SK-N-SH treated with all-trans-retinoic acid at 6 μM for 48 hours (cell line): ENCODE data around the gene THBS3.
A peak's percentile ranks its signal among the peaks of the same experiment; 100 is the strongest.
"Not testable (repeated sequence)": the region's sequence is repeated elsewhere in the genome, so short reads cannot be mapped to it uniquely, and the experiment has no call there.

Experiments
- ATAC-seq: fragments of 200-7000 bp; cut with Tn5 transposase; 3 replicates; pipeline ENCODE4 v1.9.1; 2020; ENCODE audit warnings: mild to moderate bottlenecking, moderate library complexity
- ARNTL ChIP-seq: fragments of 450-650 bp; formaldehyde crosslinking; IDR thresholded peaks from 2 replicates; pipeline ENCODE4 v1.5.0; 2020; ENCODE audit warnings: low read depth, mild to moderate bottlenecking, moderate library complexity, borderline replicate concordance
- BACH2 ChIP-seq: fragments of 250-450 bp; sonication (Bioruptor Pico); IDR thresholded peaks from 2 replicates; pipeline ENCODE4 v1.9.0; 2021; ENCODE audit warnings: mild to moderate bottlenecking, borderline replicate concordance
- CSDC2 ChIP-seq: fragments of 250-450 bp; sonication (Bioruptor Pico); IDR thresholded peaks from 2 replicates; pipeline ENCODE4 v1.5.0; 2020; ENCODE audit warnings: mild to moderate bottlenecking, moderate library complexity
- ESRRG ChIP-seq: fragments of 250-450 bp; sonication (Bioruptor Pico); IDR thresholded peaks from 2 replicates; pipeline ENCODE4 v1.6.1; 2021; ENCODE audit warnings: mild to moderate bottlenecking
- GLIS3 ChIP-seq: fragments of 250-450 bp; sonication (Bioruptor Pico); IDR thresholded peaks from 2 replicates; pipeline ENCODE4 v1.5.0; 2020; ENCODE audit warnings: mild to moderate bottlenecking, moderate library complexity
- PPARA ChIP-seq: fragments of 250-450 bp; sonication (Bioruptor Pico); IDR thresholded peaks from 2 replicates; pipeline ENCODE4 v1.5.0; 2020; ENCODE audit warnings: mild to moderate bottlenecking, borderline replicate concordance
- RARB ChIP-seq: fragments of 250-450 bp; sonication (Bioruptor Pico); IDR thresholded peaks from 2 replicates; pipeline ENCODE4 v1.8.0; 2021; ENCODE audit warnings: mild to moderate bottlenecking, moderate library complexity
- SNAI2 ChIP-seq: fragments of 250-450 bp; sonication (Bioruptor Pico); IDR thresholded peaks from 2 replicates; pipeline ENCODE4 v1.5.0; 2020; ENCODE audit warnings: mild to moderate bottlenecking, moderate library complexity
- TOX ChIP-seq: fragments of 250-450 bp; sonication (Bioruptor Pico); IDR thresholded peaks from 2 replicates; pipeline ENCODE4 v1.8.0; 2021; ENCODE audit warnings: mild to moderate bottlenecking, moderate library complexity, borderline replicate concordance
- ZFP3 ChIP-seq: fragments of 250-450 bp; sonication (Bioruptor Pico); IDR thresholded peaks from 2 replicates; pipeline ENCODE4 v1.5.0; 2020; ENCODE audit warnings: mild to moderate bottlenecking, moderate library complexity
- ZNF565 ChIP-seq: fragments of 450-650 bp; formaldehyde crosslinking; conservative IDR thresholded peaks from 2 replicates; pipeline ENCODE4 v1.5.0; 2020; ENCODE audit warnings: low read depth, mild to moderate bottlenecking, moderate library complexity
- ZNF8 ChIP-seq: fragments of 450-650 bp; formaldehyde crosslinking; IDR thresholded peaks from 2 replicates; pipeline ENCODE4 v1.5.0; 2020; ENCODE audit warnings: mild to moderate bottlenecking, moderate library complexity
- TF ChIP-seq, protein P1 (sequence below): fragments of 250-450 bp; sonication (Bioruptor Pico); IDR thresholded peaks from 2 replicates; pipeline ENCODE4 v1.5.0; 2020; ENCODE audit warnings: mild to moderate bottlenecking, moderate library complexity
- TF ChIP-seq, protein P2 (sequence below): fragments of 250-450 bp; sonication (Bioruptor Pico); IDR thresholded peaks from 2 replicates; pipeline ENCODE4 v1.5.1; 2021; ENCODE audit warnings: mild to moderate bottlenecking, moderate library complexity
- TF ChIP-seq, protein P3 (sequence below): fragments of 250-450 bp; sonication (Bioruptor Pico); IDR thresholded peaks from 2 replicates; pipeline ENCODE4 v1.8.0; 2021; ENCODE audit warnings: low read depth, mild to moderate bottlenecking, moderate library complexity, borderline replicate concordance
- TF ChIP-seq, protein P4 (sequence below): fragments of 250-450 bp; sonication (Bioruptor Pico); IDR thresholded peaks from 2 replicates; pipeline ENCODE4 v1.5.1; 2020; ENCODE audit warnings: low read depth, mild to moderate bottlenecking, moderate library complexity

Gene THBS3

DNA sequence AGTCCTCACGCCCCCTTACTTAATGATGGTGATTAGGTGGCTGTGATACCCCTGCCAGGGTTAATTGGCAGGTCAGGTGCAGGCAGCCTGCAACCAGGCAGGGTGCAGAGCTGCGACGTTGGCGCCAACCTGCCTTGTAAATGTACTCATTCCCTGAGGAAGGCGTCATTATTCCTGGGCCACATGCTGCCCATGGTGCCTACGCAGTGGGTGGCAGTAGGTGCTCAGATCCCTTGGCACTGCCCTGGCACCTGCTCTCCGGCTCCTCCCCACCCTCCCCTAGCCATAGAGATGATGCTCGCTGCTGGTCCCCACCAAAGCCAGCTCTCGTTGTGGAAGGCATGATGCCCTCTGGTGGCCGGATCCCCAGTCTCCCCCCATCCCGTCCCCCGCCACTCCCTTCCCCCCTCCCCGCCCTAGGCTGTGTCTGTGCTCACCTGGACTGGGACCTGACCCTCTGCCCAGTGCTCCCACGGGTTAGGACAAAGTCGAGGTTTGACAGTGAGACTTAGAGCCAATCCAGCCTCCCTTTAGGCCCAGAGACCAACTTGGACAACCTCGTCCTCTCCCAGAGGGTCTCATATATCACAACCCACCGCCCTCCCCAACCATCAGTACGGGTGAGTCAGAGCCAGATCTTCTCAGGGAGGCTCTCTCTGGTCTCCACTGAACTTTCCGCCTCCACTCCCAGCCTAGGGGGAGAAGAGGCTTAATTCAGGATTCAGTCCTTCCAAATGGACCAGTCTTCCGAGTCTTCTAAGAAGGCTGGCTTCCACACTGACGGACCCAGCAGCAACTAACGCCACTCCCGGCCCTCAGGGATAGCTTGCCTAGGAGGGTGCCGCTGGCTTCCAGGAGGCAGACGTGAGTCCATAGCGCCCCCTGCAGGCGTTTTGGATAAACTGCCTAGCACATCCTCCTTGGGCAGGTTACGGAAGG is 40.3 kb downstream of the THBS3 start:
- peak; percentile 91 for ATAC-seq
- TF ChIP-seq, protein P1, sequence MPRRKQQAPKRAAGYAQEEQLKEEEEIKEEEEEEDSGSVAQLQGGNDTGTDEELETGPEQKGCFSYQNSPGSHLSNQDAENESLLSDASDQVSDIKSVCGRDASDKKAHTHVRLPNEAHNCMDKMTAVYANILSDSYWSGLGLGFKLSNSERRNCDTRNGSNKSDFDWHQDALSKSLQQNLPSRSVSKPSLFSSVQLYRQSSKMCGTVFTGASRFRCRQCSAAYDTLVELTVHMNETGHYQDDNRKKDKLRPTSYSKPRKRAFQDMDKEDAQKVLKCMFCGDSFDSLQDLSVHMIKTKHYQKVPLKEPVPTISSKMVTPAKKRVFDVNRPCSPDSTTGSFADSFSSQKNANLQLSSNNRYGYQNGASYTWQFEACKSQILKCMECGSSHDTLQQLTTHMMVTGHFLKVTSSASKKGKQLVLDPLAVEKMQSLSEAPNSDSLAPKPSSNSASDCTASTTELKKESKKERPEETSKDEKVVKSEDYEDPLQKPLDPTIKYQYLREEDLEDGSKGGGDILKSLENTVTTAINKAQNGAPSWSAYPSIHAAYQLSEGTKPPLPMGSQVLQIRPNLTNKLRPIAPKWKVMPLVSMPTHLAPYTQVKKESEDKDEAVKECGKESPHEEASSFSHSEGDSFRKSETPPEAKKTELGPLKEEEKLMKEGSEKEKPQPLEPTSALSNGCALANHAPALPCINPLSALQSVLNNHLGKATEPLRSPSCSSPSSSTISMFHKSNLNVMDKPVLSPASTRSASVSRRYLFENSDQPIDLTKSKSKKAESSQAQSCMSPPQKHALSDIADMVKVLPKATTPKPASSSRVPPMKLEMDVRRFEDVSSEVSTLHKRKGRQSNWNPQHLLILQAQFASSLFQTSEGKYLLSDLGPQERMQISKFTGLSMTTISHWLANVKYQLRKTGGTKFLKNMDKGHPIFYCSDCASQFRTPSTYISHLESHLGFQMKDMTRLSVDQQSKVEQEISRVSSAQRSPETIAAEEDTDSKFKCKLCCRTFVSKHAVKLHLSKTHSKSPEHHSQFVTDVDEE (CRISPR knock-in tag) = 0 out of 2 replicates have a peak, but pooled peaks have one; percentile 33
- TF ChIP-seq BACH2 (CRISPR knock-in tag) (no peak), ARNTL (CRISPR knock-in tag) (no peak)

DNA sequence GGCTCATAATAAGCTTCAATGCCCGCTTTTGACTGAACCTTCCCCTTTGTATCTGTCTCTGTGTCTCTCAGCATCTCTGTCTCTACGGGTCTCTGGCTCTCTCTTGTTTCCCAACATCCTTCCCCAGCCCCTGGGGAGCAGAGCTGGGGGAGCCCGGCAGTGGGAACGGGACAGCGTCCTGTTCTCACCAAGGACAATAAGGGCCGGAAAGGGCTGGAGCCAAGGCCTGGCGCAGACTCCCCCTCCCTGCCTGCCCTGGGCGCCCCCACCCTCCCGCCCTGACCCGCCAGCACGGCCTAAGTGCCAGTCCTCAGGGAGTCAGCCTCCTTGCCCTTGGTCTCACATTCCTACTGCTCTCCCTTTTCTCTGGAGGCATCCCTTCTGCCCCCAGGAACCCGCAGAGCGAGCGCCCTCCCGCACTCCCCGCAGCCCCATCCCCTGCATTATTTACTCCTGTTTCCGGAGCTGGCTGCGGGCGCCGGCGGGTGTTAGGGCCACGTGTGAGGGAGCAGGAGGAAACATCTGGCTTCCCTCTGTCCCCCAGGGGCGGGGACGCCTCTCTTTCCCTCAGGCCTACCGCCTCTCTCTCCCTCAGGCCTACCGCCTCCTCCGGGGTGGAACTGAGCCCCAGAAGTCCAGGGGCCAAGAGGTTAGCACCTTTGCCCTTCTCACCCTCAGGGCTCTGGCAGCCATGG is 41.1 kb downstream of the THBS3 start:
- no peak for ATAC-seq
- TF ChIP-seq, protein P2, sequence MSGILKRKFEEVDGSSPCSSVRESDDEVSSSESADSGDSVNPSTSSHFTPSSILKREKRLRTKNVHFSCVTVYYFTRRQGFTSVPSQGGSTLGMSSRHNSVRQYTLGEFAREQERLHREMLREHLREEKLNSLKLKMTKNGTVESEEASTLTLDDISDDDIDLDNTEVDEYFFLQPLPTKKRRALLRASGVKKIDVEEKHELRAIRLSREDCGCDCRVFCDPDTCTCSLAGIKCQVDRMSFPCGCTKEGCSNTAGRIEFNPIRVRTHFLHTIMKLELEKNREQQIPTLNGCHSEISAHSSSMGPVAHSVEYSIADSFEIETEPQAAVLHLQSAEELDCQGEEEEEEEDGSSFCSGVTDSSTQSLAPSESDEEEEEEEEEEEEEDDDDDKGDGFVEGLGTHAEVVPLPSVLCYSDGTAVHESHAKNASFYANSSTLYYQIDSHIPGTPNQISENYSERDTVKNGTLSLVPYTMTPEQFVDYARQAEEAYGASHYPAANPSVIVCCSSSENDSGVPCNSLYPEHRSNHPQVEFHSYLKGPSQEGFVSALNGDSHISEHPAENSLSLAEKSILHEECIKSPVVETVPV (CRISPR knock-in tag) = no peak
- TF ChIP-seq ZNF8 (CRISPR knock-in tag) = no peak
- no peak for TF ChIP-seq PPARA (CRISPR knock-in tag)
- no peak for TF ChIP-seq ARNTL (CRISPR knock-in tag)
- TF ChIP-seq, protein P3, sequence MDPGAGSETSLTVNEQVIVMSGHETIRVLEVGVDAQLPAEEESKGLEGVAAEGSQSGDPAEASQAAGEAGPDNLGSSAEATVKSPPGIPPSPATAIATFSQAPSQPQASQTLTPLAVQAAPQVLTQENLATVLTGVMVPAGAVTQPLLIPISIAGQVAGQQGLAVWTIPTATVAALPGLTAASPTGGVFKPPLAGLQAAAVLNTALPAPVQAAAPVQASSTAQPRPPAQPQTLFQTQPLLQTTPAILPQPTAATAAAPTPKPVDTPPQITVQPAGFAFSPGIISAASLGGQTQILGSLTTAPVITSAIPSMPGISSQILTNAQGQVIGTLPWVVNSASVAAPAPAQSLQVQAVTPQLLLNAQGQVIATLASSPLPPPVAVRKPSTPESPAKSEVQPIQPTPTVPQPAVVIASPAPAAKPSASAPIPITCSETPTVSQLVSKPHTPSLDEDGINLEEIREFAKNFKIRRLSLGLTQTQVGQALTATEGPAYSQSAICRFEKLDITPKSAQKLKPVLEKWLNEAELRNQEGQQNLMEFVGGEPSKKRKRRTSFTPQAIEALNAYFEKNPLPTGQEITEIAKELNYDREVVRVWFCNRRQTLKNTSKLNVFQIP (CRISPR knock-in tag) = no peak
- TF ChIP-seq, protein P1 (CRISPR knock-in tag) = no peak
- TF ChIP-seq TOX = no peak
- TF ChIP-seq BACH2 (CRISPR knock-in tag) = no peak
- TF ChIP-seq, protein P4, sequence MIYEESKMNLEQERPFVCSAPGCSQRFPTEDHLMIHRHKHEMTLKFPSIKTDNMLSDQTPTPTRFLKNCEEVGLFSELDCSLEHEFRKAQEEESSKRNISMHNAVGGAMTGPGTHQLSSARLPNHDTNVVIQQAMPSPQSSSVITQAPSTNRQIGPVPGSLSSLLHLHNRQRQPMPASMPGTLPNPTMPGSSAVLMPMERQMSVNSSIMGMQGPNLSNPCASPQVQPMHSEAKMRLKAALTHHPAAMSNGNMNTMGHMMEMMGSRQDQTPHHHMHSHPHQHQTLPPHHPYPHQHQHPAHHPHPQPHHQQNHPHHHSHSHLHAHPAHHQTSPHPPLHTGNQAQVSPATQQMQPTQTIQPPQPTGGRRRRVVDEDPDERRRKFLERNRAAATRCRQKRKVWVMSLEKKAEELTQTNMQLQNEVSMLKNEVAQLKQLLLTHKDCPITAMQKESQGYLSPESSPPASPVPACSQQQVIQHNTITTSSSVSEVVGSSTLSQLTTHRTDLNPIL = no peak
- TF ChIP-seq SNAI2 (CRISPR knock-in tag) = no peak
- TF ChIP-seq, all 23 proteins: peak for 0

DNA sequence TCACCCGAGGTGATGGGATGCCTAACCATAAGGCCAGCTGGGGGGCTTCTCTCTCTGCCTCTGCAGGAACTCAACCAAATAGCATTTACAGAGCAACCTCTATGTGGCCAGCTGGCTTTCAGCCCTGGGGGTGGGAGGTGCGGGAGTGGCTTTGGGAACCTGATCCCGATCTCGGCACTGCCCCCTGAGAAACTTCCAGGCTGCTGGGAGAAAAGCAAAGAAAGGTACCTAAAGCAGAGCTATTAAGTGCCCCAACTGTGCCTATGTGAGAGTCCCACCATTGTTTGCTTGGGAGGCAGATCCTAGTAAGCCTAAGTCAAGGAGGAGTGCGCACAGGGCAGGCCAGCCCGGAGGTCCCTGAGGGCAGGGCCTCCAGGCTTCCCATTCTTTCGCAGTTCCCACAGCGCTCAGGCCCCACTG is 41.6 kb downstream of the THBS3 start:
- no peak for ATAC-seq
- TF ChIP-seq GLIS3 (no peak), ZNF8 (CRISPR knock-in tag) (no peak), ZNF565 (CRISPR knock-in tag) (no peak), ZFP3 (CRISPR knock-in tag) (no peak), ESRRG (CRISPR knock-in tag) (no peak), RARB (no peak), CSDC2 (no peak)
- TF ChIP-seq, protein P1 (CRISPR knock-in tag) = no peak
- TF ChIP-seq, protein P4 = no peak

DNA sequence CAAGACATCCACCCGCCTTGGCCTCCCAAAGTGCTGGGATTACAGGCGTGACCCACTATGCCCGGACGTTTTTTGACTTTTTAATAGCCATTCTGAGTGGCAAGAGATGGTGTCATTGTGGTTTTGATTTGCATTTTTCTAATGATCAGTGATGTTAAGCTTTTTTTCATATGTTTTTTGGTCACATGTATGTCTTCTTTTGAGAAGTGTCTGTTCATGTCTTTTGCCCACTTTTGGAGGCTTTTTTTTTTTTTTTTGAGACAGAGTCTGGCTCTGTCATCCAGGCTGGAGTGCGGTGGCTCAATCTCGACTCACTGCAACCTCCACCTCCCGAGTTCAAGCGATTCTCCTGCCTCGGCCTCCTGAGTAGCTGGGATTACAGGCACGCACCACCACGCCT is 43.1 kb downstream of the THBS3 start:
- ATAC-seq = not testable (repeated sequence)

DNA sequence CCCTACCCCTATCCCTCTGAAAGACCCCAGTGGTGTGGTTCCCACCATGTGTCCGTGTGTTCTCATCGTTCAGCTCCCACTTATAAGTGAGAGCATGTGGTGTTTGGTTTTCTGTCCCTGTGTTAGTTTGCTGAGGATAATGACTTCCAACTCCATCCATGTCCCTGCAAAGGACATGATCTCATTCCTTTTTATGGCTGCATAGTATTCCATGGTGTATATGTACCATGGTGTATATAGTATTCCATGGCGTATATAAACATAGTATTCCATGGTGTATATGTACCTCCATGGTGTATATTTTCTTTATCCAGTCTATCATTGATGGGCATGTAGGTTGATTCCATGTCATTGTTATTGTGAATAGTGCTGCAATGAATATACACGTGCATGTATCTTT is 43.9 kb downstream of the THBS3 start:
- ATAC-seq = not testable (repeated sequence)
